Esophagus muscularis mucosa (tissue), 3 donors: Measurements from ENCODE around the gene KCNH1.

Experiments used
- CTCF ChIP-seq, 3 experiments: fragments of 200-600 bp in 2 of 3; fragments of 450-650 bp in 1 of 3; sonication (generic) in 2 of 3; IDR thresholded peaks; one replicate each; pipeline ENCODE4 v1.5.1; 2017 to 2019; ENCODE audit warnings: antibody characterized with exemption in 3 of 3, mild to moderate bottlenecking in 2 of 3, moderate library complexity in 1 of 3
- POLR2A ChIP-seq: fragments of 450-650 bp; IDR thresholded peaks from one replicate; pipeline ENCODE4 v1.6.1; 2017; ENCODE audit warnings: antibody characterized with exemption, moderate library complexity, mild to moderate bottlenecking, low read depth

- TF ChIP-seq POLR2A (no peak), CTCF (IDR thresholded peaks at IDR 0.05) (no peak)
Observed at GRCh38 chr1:210992837-210993236, 141.1 kb downstream of the KCNH1 start.
